ENCODE measurements around the gene GRHL1.

GRHL1 gene

DNA sequence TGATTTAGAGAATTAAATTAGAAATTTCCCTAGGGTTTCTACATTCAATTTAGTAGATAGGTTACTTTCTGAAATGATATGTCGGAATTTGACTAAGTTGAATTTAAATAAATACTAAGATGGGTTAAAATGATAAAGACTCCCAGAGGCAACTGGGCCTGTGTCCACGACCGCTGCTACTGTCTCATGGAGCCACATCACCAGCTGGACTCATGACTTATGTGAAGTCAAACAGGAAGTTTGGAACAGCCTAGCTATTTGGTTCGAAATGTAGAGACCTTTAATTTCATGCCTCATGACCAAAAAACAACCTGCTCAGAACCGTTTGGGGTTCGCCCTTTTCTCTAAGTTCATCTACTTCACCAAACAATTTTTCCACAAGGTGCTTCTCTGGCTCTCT, 22.2 kb downstream of the GRHL1 start:
- DNase-seq (no peak), ATAC-seq (ENCODE audit: insufficient read depth, low read depth) (no peak)
- Histone ChIP-seq H3K4me3 (ENCODE audit: low read depth in 1 of 2, low read length in 2 of 2) (no peak overlapping the region), H2AFZ (ENCODE audit: low read depth, low read length) (no peak overlapping the region), H3K36me3 (ENCODE audit: insufficient read depth, low read length) (peaks cover 10% of the 10 kb centered on the region; the same call in 1 of the 2 replicates), H3K27me3 (ENCODE audit: insufficient read depth, low read length, poor library complexity) (no peaks in the 10 kb centered on the region), H3K27ac (ENCODE audit: low read length) (no peak overlapping the region), H3K9me3 (ENCODE audit: insufficient read depth, low read length, severe bottlenecking) (no peaks in the 10 kb centered on the region), H3K9ac (ENCODE audit: low read depth, low read length) (no peak overlapping the region), H3K4me1 (ENCODE audit: insufficient read depth, low read length) (no peaks in the 10 kb centered on the region), H3K79me2 (ENCODE audit: insufficient read depth, low read length) (no peaks in the 10 kb centered on the region), H3K4me2 (ENCODE audit: insufficient read depth, low read length) (no peak overlapping the region), H4K20me1 (ENCODE audit: insufficient read depth, low read length) (no peaks in the 10 kb centered on the region)
- no peak for TF ChIP-seq EZH2 (IDR thresholded peaks at IDR 0.05; ENCODE audit: borderline replicate concordance, low read depth, low read length, severe bottlenecking)

- ATAC-seq (ENCODE audit: insufficient read depth, low read depth) (no peak), DNase-seq (no peak)
- Histone ChIP-seq H3K4me1 (ENCODE audit: insufficient read depth, low read length) (no peaks in the 10 kb centered on the region), H3K9me3 (ENCODE audit: insufficient read depth, low read length, severe bottlenecking) (no peaks in the 10 kb centered on the region), H3K27ac (ENCODE audit: low read length) (no peak overlapping the region), H3K27me3 (ENCODE audit: insufficient read depth, low read length, poor library complexity) (no peaks in the 10 kb centered on the region), H3K4me3 (ENCODE audit: low read depth in 1 of 2, low read length in 2 of 2) (no peak overlapping the region), H3K4me2 (ENCODE audit: insufficient read depth, low read length) (no peak overlapping the region), H2AFZ (ENCODE audit: low read depth, low read length) (no peak overlapping the region), H3K36me3 (ENCODE audit: insufficient read depth, low read length) (peaks cover 10% of the 10 kb centered on the region; the same call in 1 of the 2 replicates), H3K9ac (ENCODE audit: low read depth, low read length) (no peak overlapping the region), H3K79me2 (ENCODE audit: insufficient read depth, low read length) (no peaks in the 10 kb centered on the region), H4K20me1 (ENCODE audit: insufficient read depth, low read length) (no peaks in the 10 kb centered on the region)
- TF ChIP-seq CTCF (IDR thresholded peaks at IDR 0.05; ENCODE audit: borderline replicate concordance, extremely low read depth, low read length, poor library complexity, severe bottlenecking), result no peak
- TF ChIP-seq EZH2 (IDR thresholded peaks at IDR 0.05; ENCODE audit: borderline replicate concordance, low read depth, low read length, severe bottlenecking), result no peak
Measured at GRCh38 chr2:9974343-9974742, 22.9 kb downstream of the GRHL1 start.

- TF ChIP-seq CTCF (IDR thresholded peaks at IDR 0.05; ENCODE audit: borderline replicate concordance, extremely low read depth, low read length, poor library complexity, severe bottlenecking) (no peak), EZH2 (IDR thresholded peaks at IDR 0.05; ENCODE audit: borderline replicate concordance, low read depth, low read length, severe bottlenecking) (no peak)
- no peak overlapping the region for H3K4me3 ChIP-seq (ENCODE audit: low read depth in 1 of 2, low read length in 2 of 2)
- DNase-seq (no peak), ATAC-seq (ENCODE audit: insufficient read depth, low read depth) (no peak)
- H3K79me2 ChIP-seq (ENCODE audit: insufficient read depth, low read length), result no peaks in the 10 kb centered on the region
- no peaks in the 10 kb centered on the region for H3K9me3 ChIP-seq (ENCODE audit: insufficient read depth, low read length, severe bottlenecking)
- H3K4me1 ChIP-seq (ENCODE audit: insufficient read depth, low read length), result no peaks in the 10 kb centered on the region
- peaks cover 10% of the 10 kb centered on the region; the same call in 1 of the 2 replicates for H3K36me3 ChIP-seq (ENCODE audit: insufficient read depth, low read length)
- no peak overlapping the region for H3K27ac ChIP-seq (ENCODE audit: low read length)
- H3K27me3 ChIP-seq (ENCODE audit: insufficient read depth, low read length, poor library complexity), result no peaks in the 10 kb centered on the region
- no peak overlapping the region for H3K9ac ChIP-seq (ENCODE audit: low read depth, low read length)
- H4K20me1 ChIP-seq (ENCODE audit: insufficient read depth, low read length), result no peaks in the 10 kb centered on the region
- no peak overlapping the region for H2AFZ ChIP-seq (ENCODE audit: low read depth, low read length)
- H3K4me2 ChIP-seq (ENCODE audit: insufficient read depth, low read length), result no peak overlapping the region
Measured at GRCh38 chr2:9975328-9975727, 23.8 kb downstream of the GRHL1 start.

GRCh38 chr2:9975805-9976447, 24.4 kb downstream of the GRHL1 start:
- Histone ChIP-seq H4K20me1 (ENCODE audit: insufficient read depth, low read length) (no peaks in the 10 kb centered on the region), H3K9me3 (ENCODE audit: insufficient read depth, low read length, severe bottlenecking) (no peaks in the 10 kb centered on the region), H3K4me2 (ENCODE audit: insufficient read depth, low read length) (no peak overlapping the region), H3K27ac (ENCODE audit: low read length) (no peak overlapping the region), H3K27me3 (ENCODE audit: insufficient read depth, low read length, poor library complexity) (no peaks in the 10 kb centered on the region), H3K79me2 (ENCODE audit: insufficient read depth, low read length) (no peaks in the 10 kb centered on the region), H3K9ac (ENCODE audit: low read depth, low read length) (no peak overlapping the region), H3K4me3 (ENCODE audit: low read depth in 1 of 2, low read length in 2 of 2) (no peak overlapping the region), H3K36me3 (ENCODE audit: insufficient read depth, low read length) (peaks cover 10% of the 10 kb centered on the region; the same call in 1 of the 2 replicates), H2AFZ (ENCODE audit: low read depth, low read length) (no peak overlapping the region), H3K4me1 (ENCODE audit: insufficient read depth, low read length) (no peaks in the 10 kb centered on the region)
- DNase-seq (no peak), ATAC-seq (ENCODE audit: insufficient read depth, low read depth) (no peak)
- TF ChIP-seq CTCF (IDR thresholded peaks at IDR 0.05; ENCODE audit: borderline replicate concordance, extremely low read depth, low read length, poor library complexity, severe bottlenecking), result no peak
- no peak for TF ChIP-seq EZH2 (IDR thresholded peaks at IDR 0.05; ENCODE audit: borderline replicate concordance, low read depth, low read length, severe bottlenecking)

Measured in DND-41 (cell line).